GM18517 (cell line): ENCODE results near the gene C15orf39.
"Not testable (repeated sequence)": the region's sequence is repeated elsewhere in the genome, so short reads cannot be mapped to it uniquely, and the experiment has no call there.

Experiments
- ATAC-seq: cut with Tn5 transposase; IDR thresholded peaks from one replicate; pipeline ENCODE4 v1.9.1; 2021; ENCODE audit warnings: mild to moderate bottlenecking, moderate library complexity; ENCODE audit not compliant: unreplicated experiment

The C15orf39 gene

GRCh38 chr15:75209289-75209676, 7.6 kb downstream of the C15orf39 start:
- no peak for ATAC-seq

GRCh38 chr15:75210811-75211230, 9.1 kb downstream of the C15orf39 start:
- ATAC-seq: no peak

GRCh38 chr15:75211436-75212199, 9.9 kb downstream of the C15orf39 start:
- no peak for ATAC-seq

GRCh38 chr15:75212200-75212858, 10.6 kb downstream of the C15orf39 start:
- no peak for ATAC-seq

GRCh38 chr15:75213212-75213767, 11.6 kb downstream of the C15orf39 start:
- no peak for ATAC-seq

GRCh38 chr15:75213768-75214221, 12.1 kb downstream of the C15orf39 start:
- ATAC-seq: no peak

- ATAC-seq: no peak
Observed at GRCh38 chr15:75214293-75215096, 12.8 kb downstream of the C15orf39 start.

- ATAC-seq: no peak
Observed at GRCh38 chr15:75215107-75216004, 13.7 kb downstream of the C15orf39 start.

- no peak for ATAC-seq
Observed at GRCh38 chr15:75217012-75217411, 15.3 kb downstream of the C15orf39 start.

GRCh38 chr15:75217574-75217973, 15.9 kb downstream of the C15orf39 start:
- ATAC-seq: not testable (repeated sequence)

- not testable (repeated sequence) for ATAC-seq
Observed at GRCh38 chr15:75219507-75219929, 17.8 kb downstream of the C15orf39 start.

- ATAC-seq: no peak
Observed at GRCh38 chr15:75223688-75224087, 22.0 kb downstream of the C15orf39 start.

- ATAC-seq: no peak
Observed at GRCh38 chr15:75224281-75224680, 22.6 kb downstream of the C15orf39 start.

GRCh38 chr15:75225102-75225836, 23.6 kb downstream of the C15orf39 start:
- ATAC-seq: not testable (repeated sequence)

- ATAC-seq: no peak
Observed at GRCh38 chr15:75225951-75226732, 24.5 kb downstream of the C15orf39 start.

- ATAC-seq: not testable (repeated sequence)
Observed at GRCh38 chr15:75227112-75227511, 25.4 kb downstream of the C15orf39 start.

- no peak for ATAC-seq
Observed at GRCh38 chr15:75227663-75228280, 26.1 kb downstream of the C15orf39 start.

- ATAC-seq: no peak
Observed at GRCh38 chr15:75228787-75229186, 27.1 kb downstream of the C15orf39 start.
